ENCODE measurements around the gene ZMYND8. TPM values are rescaled to one million over a fixed set of nuclear protein-coding genes. Genes with fewer than 3 reads are reported as not detected.

ZMYND8 gene
- total and polyA plus RNA-seq, 2 of the 8 experiments (the other 6 are each of a cell fraction or from before 2014, with no cell fraction given), result 50.5 to 163 TPM

GRCh38 chr20:47290666-47291430, 65.7 kb downstream of the ZMYND8 start:
- Histone ChIP-seq H3K9me3 (ENCODE audit: insufficient read depth in 2 of 2, low read depth in 1 of 2, low read length in 1 of 2) (no peaks in the 10 kb centered on the region), H3K36me3 (ENCODE audit: control insufficient read depth in 2 of 4, insufficient read depth in 4 of 4, low read length in 3 of 4) (peaks cover 28 to 94% (median 72%) of the 10 kb centered on the region in 4 experiments), H3K4me1 (replicated peaks in 1 of 4; ENCODE audit: control insufficient read depth in 3 of 4, insufficient read depth in 4 of 4, low read length in 3 of 4) (peaks cover 0 to 6% (median 0%) of the 10 kb centered on the region in 4 experiments; a peak in 1 of 7 replicates), H4K20me1 (replicated peaks in 1 of 2; ENCODE audit: control insufficient read depth in 1 of 2, insufficient read depth in 2 of 2, low read length in 2 of 2) (peaks cover 0 to 1% of the 10 kb centered on the region in 2 experiments), H3K27me3 (replicated peaks in 1 of 4; ENCODE audit: control insufficient read depth in 3 of 4, extremely low read depth in 1 of 4, insufficient read depth in 3 of 4, low read length in 3 of 4) (no peaks in the 10 kb centered on the region), H2BK5ac (ENCODE audit: low read depth, low read length) (no peak overlapping the region), H2BK12ac (ENCODE audit: low read depth, low read length) (no peak overlapping the region), H3K4me2 (ENCODE audit: insufficient read depth in 1 of 2, low read depth in 2 of 2, low read length in 2 of 2) (no peak overlapping the region), H2AK5ac (ENCODE audit: low read depth, low read length) (no peak overlapping the region), H2BK20ac (ENCODE audit: low read length) (no peak overlapping the region), H3K79me2 (ENCODE audit: control insufficient read depth in 1 of 2, insufficient read depth in 2 of 2, low read length in 2 of 2) (peaks cover 0 to 49% of the 10 kb centered on the region in 2 experiments; a peak in 2 of 4 replicates), H3K14ac (ENCODE audit: insufficient read length) (no peak overlapping the region), H3K9ac (replicated peaks in 1 of 4; ENCODE audit: extremely low read depth in 1 of 4, low read depth in 3 of 4, low read length in 3 of 4) (no peak overlapping the region), H3K23ac (ENCODE audit: insufficient read length) (no peak overlapping the region), H2AFZ (ENCODE audit: low read length) (no peak overlapping the region), H4K8ac (ENCODE audit: extremely low read depth, insufficient read depth, low read length) (no peak overlapping the region), H3K27ac (ENCODE audit: low read depth, low read length) (no peak overlapping the region), H4K5ac (ENCODE audit: insufficient read length, low read depth, low read length) (no peak overlapping the region), H3K23me2 (ENCODE audit: low read depth, low read length) (no peaks in the 10 kb centered on the region), H3K79me1 (ENCODE audit: low read depth, low read length) (peaks cover 2% of the 10 kb centered on the region; the same call in 1 of the 2 replicates), H3K56ac (replicated peaks; ENCODE audit: insufficient read length, low read depth, low read length) (no peak overlapping the region), H3K4ac (replicated peaks; ENCODE audit: insufficient read length, low read depth, low read length) (no peak overlapping the region), H3K4me3 (ENCODE audit: extremely low read depth in 1 of 4, insufficient read depth in 2 of 4, low read depth in 3 of 4, low read length in 4 of 4) (no peak overlapping the region), H3K18ac (ENCODE audit: extremely low read depth, low read length) (no peak overlapping the region), H2BK120ac (replicated peaks; ENCODE audit: low read depth, low read length) (no peak overlapping the region), H2BK15ac (ENCODE audit: low read length) (no peak overlapping the region), H4K91ac (replicated peaks; ENCODE audit: insufficient read length, low read length) (no peak overlapping the region)
- 96% methylated on average over 11 of the region's 11 CpGs; no CpG with 5 or more reads in 1 of the 2 experiments for WGBS, 2 experiments (ENCODE audit: extremely low coverage in 1 of 2, insufficient coverage in 1 of 2, insufficient read length in 1 of 2, insufficient replicate concordance in 2 of 2, low coverage in 1 of 2, low lambda C conversion rate in 2 of 2, missing lambda C conversion rate in 1 of 2)
- POLR2A ChIA-PET (ENCODE audit: partially characterized antibody), result interaction anchor here (0.7 to 2.0 kb wide), 3 partner anchors 14 to 63 kb away, joined by 3 to 5 read pairs (median 4); no protein-coding TSS in a partner anchor
- DNase-seq (ENCODE audit: low read depth in 1 of 2, low spot score in 2 of 2) (no peak), FAIRE-seq (no peak)
- CTCF ChIA-PET (ENCODE audit: partially characterized antibody), result interaction anchor here (0.6 to 1.5 kb wide), 4 partner anchors 91 to 231 kb away, joined by 3 to 7 read pairs (median 4); no protein-coding TSS in a partner anchor
- no peak for TF ChIP-seq CEBPB (IDR thresholded peaks at IDR 0.05; ENCODE audit: low read depth, low read length)
- TF ChIP-seq SRF (IDR thresholded peaks at IDR 0.05; ENCODE audit: low read depth, low read length), result no peak
- no peak for TF ChIP-seq TAF1 (IDR thresholded peaks at IDR 0.05; ENCODE audit: low read depth, low read length)
- no peak for TF ChIP-seq ASH2L (IDR thresholded peaks at IDR 0.05; ENCODE audit: low read length)
- no peak for TF ChIP-seq HDAC6 (IDR thresholded peaks at IDR 0.05; ENCODE audit: low read depth, low read length)
- TF ChIP-seq KDM5A (IDR thresholded peaks at IDR 0.05; ENCODE audit: low read length), result no peak
- no peak for TF ChIP-seq POLR2AphosphoS5 (IDR thresholded peaks at IDR 0.05; ENCODE audit: low read depth, low read length)
- TF ChIP-seq KDM1A (IDR thresholded peaks at IDR 0.05; ENCODE audit: borderline replicate concordance, low read length), result no peak
- TF ChIP-seq CHD1 (IDR thresholded peaks at IDR 0.05; ENCODE audit: low read depth, low read length), result no peak
- no peak for TF ChIP-seq GABPA (IDR thresholded peaks at IDR 0.05; ENCODE audit: borderline replicate concordance, insufficient read depth, low read length)
- no peak for TF ChIP-seq SP2 (IDR thresholded peaks at IDR 0.05; ENCODE audit: low read length)
- no peak for TF ChIP-seq ZNF274 (IDR thresholded peaks at IDR 0.05; ENCODE audit: borderline replicate concordance, extremely low read depth, low read length)
- no peak for TF ChIP-seq CTBP2 (IDR thresholded peaks at IDR 0.05; ENCODE audit: borderline replicate concordance, insufficient read depth, insufficient read length, low read length)

Data from H1 (cell line).